GM19025 (cell line): ENCODE data around the gene ACSL3.
"Not testable (repeated sequence)": the region's sequence is repeated elsewhere in the genome, so short reads cannot be mapped to it uniquely, and the experiment has no call there.

ENCODE experiments used
- ATAC-seq: cut with Tn5 transposase; IDR thresholded peaks from one replicate; pipeline ENCODE4 v1.9.1; 2021; ENCODE audit warnings: mild to moderate bottlenecking, low read depth, moderate library complexity; ENCODE audit not compliant: unreplicated experiment

Gene ACSL3

DNA sequence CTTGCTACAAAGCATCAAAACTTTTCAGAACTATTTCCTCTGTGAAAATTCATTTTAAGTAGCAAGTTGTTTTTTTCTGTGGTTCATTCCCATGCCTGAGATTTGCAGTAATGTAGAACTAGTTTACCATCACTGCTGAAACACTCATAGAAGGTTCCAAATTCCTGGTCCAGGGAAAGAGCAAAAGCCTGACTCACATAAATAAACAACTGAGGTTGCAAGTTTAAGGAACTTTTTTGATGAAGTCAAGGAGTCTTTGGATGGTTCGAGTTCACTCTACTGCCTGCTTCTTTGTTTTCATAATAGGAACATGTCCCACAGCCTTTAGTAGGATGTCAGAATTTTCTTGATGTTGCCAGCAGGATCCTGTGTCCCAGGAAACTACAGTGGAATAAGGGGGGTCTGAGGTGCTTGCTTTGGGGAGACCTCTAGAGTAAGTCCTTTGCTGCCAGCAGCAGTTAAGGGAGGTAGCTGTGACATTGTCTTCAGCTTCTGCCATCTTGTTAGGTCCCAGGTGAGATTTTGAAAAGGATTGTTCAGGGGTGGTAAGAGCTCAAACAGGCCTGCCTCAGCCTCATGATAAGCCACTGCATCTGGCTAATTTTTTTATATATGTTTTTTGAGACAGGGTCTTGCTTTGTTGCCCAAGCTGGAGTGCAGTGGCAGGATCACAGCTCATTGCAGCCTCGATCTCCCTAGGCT is 43.9 kb downstream of the ACSL3 start:
- ATAC-seq, result no peak

GRCh38 chr2:222907048-222907447 is 46.2 kb downstream of the ACSL3 start:
- no peak for ATAC-seq

GRCh38 chr2:222907790-222908441 is 47.1 kb downstream of the ACSL3 start:
- ATAC-seq, result no peak

DNA sequence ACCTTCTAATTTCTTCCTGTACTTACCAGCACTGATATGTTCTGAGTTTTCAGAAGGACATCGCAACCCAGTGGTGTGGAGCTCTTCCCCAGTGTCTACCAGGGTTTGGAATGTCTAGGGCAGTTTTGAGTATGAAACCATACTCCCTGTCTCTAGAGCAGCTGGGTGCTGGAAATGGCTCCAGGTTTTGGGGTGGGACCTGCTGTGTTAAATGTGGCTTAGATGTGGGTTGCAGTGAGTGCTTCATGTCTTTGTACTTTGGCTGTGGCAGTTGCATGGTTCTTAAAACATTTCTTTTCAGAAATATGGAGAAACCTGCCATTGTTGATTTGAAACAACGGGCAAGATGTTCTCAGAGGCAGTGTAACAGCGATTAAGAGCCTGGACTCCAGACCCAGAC is 48.5 kb downstream of the ACSL3 start:
- ATAC-seq, result no peak

DNA sequence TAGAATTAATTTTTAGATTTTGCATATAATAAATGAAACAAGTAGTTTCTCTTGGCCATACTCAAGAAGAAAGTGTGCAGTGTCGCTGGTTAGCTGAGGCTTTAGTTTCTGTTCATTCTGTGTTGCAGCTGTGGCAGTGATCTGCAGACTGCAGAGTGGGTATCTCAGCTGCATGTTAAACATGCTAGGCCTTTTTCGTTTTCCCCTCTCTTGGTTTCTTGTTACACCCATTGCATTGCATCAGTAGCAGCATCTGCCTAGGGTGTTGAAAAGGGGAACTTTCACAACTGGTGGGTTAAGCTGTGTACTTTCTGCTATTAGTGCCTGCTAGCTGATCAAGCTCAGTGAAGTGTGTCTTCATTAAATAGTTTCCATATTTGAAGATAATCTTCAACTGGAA is 51.3 kb downstream of the ACSL3 start:
- ATAC-seq, result peak; percentile 99

GRCh38 chr2:222912776-222913175 is 51.9 kb downstream of the ACSL3 start:
- ATAC-seq, result no peak

DNA sequence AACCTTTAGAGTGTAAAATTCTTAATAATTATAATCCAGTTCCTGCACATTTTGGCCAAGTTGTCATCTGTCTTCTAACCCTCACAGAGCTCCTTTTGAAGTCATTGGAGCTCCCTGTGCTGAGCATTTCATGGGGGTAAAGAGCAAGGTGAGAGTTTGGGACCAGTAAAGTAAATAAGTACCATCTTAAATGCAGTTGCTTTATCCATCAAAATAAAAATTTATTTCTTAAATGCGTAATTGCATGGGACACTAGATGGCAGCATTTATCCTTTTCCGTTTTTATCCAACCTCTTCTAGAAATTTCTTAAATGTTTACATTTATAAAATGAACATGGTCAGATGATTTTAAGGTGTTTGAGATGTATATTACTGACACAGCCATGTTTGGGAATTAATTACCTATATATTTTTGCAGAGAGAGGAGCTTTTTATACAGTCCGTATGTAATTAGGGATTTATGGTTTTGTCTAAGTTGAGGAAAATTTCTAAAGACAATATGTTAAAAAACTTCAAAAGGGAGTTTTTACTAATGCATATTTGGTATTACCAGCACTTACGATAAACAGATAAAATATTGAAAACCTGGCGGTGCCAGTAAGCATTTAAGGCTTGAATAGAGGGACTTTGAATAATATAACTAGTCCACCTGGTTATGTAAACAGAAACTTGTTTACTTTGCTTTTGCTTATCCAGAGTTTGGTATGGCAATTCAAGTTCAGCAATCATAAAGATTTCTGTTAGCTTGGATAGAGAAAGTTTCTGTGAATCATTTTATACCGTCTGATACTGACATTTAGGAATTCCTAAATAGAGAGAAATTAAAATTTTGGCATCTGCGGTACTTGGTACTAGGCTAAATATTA is 54.5 kb downstream of the ACSL3 start:
- no peak for ATAC-seq

GRCh38 chr2:222916229-222917197 is 55.7 kb downstream of the ACSL3 start:
- no peak for ATAC-seq

- not testable (repeated sequence) for ATAC-seq
These were observed 56.4 kb downstream of the ACSL3 start for GRCh38 chr2:222917212-222917611.

GRCh38 chr2:222919841-222920526 is 59.1 kb downstream of the ACSL3 start:
- no peak for ATAC-seq

DNA sequence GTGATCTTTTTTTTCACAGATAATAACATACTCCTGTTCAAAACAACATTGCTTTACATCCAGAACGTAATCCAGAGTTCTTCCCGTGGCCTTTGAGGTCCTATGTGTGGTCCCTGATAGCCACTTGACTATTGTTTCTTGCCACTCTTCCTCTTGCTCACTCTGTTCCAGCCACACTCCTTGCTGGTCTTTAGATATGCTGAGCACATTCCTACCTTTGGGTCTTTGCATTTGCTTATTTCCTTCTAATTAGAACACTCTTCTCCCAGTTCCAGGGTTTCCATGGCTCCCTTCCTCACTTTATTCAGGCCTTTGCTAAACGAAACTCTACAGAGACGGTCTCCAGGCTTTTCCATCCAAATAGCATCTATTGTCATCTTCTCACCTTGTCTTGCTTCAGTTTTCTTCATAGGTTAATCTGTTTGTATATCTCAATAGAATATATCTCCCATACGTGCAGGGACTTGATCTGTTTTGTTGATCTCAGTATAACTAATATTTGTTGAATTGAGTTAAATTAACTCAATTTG is 59.9 kb downstream of the ACSL3 start:
- no peak for ATAC-seq

- ATAC-seq, result no peak
These were observed 61.4 kb downstream of the ACSL3 start for GRCh38 chr2:222922019-222922800.

- ATAC-seq, result no peak
These were observed 66.1 kb downstream of the ACSL3 start for GRCh38 chr2:222926915-222927314.

DNA sequence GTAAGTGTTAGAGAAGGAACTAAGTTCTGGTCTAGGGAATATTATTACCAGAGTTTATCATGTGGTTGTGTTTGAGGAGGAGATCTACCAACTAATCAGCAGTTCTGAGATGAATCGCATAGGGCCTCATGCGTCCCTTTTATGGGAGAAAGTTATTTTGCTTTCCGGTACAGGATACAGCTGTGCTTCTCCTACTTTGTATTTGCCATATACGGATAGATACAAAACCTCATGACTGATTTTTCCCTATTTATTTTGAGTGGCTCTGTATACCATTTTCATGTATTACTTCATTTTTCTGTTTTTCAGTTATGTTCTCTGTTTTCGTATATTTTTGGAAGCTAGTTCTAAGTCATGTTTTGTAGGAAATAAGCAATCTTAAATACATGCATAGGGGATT is 66.8 kb downstream of the ACSL3 start:
- no peak for ATAC-seq

DNA sequence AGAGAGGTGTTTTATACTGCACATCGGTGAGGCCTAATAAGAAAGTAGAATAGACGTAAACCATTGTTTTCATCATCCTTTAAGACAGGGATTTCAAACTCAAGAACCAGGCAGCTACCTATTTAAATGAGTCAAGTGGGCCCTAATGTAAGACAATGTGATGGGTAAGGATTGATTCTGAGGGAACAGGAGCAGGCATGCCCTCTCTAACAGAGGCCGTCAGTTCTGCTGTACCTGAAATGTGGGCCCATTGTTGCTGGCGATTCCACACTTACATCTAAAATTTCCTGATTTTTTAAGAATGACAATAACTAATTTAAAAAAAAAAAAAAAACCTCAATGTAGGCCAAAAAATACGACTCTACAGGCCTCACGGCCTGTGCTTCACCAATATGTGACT is 67.5 kb downstream of the ACSL3 start:
- no peak for ATAC-seq

DNA sequence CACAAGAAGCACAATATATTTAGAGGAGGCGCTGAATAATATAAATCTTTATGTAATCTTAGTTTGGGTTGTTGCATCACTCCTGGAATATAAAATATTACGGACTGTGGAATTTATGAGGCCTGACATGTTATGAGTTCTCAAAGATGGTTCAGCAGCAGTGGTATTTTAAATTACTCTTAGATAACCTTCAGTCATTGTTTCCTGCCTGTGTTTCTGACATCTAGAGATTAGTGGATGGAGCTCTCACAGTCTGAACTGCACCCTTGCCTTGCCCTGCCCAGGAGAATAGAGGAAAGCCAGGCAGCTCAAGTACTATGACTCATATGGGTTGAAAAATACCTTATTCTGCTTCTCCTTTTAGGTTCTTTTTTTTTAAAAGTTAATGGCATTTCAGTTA is 70.0 kb downstream of the ACSL3 start:
- ATAC-seq, result no peak

- ATAC-seq, result no peak
These were observed 70.8 kb downstream of the ACSL3 start for GRCh38 chr2:222931659-222932058.

DNA sequence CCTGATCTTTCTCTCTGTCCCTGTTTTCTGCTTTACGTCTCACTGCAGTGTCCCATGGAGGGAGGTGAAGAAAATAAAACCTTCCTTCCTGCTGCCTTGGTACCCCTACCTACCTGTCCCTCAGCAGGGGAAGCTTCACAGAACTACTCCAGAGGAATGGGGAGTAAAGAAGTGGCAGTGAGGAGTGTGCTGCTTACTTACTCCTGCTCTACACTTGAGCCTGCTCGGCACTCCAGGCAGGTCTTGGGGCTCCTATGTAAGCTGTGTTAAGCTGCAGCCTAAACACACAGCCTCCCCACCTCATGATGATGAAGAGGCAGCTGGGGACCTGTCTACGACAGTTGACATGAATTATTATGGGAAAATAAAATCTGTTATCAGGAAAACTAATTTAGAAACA is 72.6 kb downstream of the ACSL3 start:
- ATAC-seq, result no peak
